Muscle layer of duodenum (tissue), 2 donors: ENCODE results near the gene SPIRE1.
"Not testable (repeated sequence)": the region's sequence is repeated elsewhere in the genome, so short reads cannot be mapped to it uniquely, and the experiment has no call there.

ENCODE experiments used
- H3K27ac ChIP-seq: one replicate; pipeline ENCODE4 v1.7.0; 2013; ENCODE audit warnings: mild to moderate bottlenecking, low read length
- H3K27me3 ChIP-seq: one replicate; pipeline ENCODE4 v1.7.0; 2013; ENCODE audit warnings: low read depth, mild to moderate bottlenecking, control low read depth, low read length
- H3K36me3 ChIP-seq, 2 donors: one replicate each; pipeline ENCODE4 v1.7.0; 2013; ENCODE audit warnings: low read length in 2 of 2, control low read depth in 1 of 2, mild to moderate bottlenecking in 1 of 2; ENCODE audit not compliant: insufficient read depth in 2 of 2, control insufficient read depth in 1 of 2
- H3K4me1 ChIP-seq, 2 donors: one replicate each; pipeline ENCODE4 v1.7.0; 2013; ENCODE audit warnings: low read length in 2 of 2, mild to moderate bottlenecking in 2 of 2, control low read depth in 1 of 2, moderate library complexity in 1 of 2; ENCODE audit not compliant: insufficient read depth in 2 of 2, control insufficient read depth in 1 of 2
- H3K4me3 ChIP-seq, 2 donors: one replicate each; pipeline ENCODE4 v1.7.0; 2013; ENCODE audit warnings: low read length in 2 of 2, low read depth in 1 of 2, mild to moderate bottlenecking in 1 of 2
- H3K9me3 ChIP-seq, 2 donors: one replicate each; pipeline ENCODE4 v1.7.0; 2013; ENCODE audit warnings: low read length in 2 of 2, control low read depth in 1 of 2, mild to moderate bottlenecking in 1 of 2; ENCODE audit not compliant: control insufficient read depth in 1 of 2
- donor health status: healthy.

SPIRE1 gene

DNA sequence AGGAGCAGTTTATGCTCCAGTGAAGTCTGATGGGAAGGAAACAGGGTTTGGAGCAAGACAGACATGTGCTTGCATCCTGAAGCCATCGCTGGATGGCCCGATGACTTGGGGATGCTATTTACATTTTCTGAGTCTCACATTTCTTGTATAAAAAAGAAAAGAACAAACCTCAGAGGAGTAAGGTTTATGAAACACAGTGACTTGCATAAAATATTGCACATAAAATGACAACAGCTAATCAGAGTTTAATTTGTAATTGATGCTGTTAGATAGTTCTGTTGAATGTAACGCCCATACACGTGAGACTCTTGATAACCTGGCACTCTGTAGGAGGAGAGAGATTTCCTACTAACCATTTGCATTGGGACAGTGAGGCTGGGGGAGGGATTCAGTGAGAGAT lies 233.7 kb downstream of the SPIRE1 start:
- peaks cover 0 to 14% of the 10 kb centered on the region in 2 donors for H3K36me3 ChIP-seq
- no peak overlapping the region for H3K27ac ChIP-seq
- no peaks in the 10 kb centered on the region for H3K4me1 ChIP-seq

GRCh38 chr18:12423820-12424219 lies 234.1 kb downstream of the SPIRE1 start:
- Histone ChIP-seq H3K27me3 (no peaks in the 10 kb centered on the region), H3K27ac (no peak overlapping the region), H3K4me1 (no peaks in the 10 kb centered on the region), H3K4me3 (no peak overlapping the region), H3K36me3 (peaks cover 0 to 14% of the 10 kb centered on the region in 2 donors), H3K9me3 (no peaks in the 10 kb centered on the region)

More for the DNA sequence above, 233.7 kb downstream of the SPIRE1 start:
- no peaks in the 10 kb centered on the region for H3K27me3 ChIP-seq
- H3K9me3 ChIP-seq, result no peaks in the 10 kb centered on the region
- H3K4me3 ChIP-seq, result no peak overlapping the region

- H3K27ac ChIP-seq, result no peak overlapping the region
- H3K27me3 ChIP-seq, result no peaks in the 10 kb centered on the region
- no peaks in the 10 kb centered on the region for H3K4me1 ChIP-seq
- no peaks in the 10 kb centered on the region for H3K9me3 ChIP-seq
- no peak overlapping the region for H3K4me3 ChIP-seq
- peaks cover 0 to 14% of the 10 kb centered on the region in 2 donors for H3K36me3 ChIP-seq
Observed at GRCh38 chr18:12423393-12423792, 234.5 kb downstream of the SPIRE1 start.

DNA sequence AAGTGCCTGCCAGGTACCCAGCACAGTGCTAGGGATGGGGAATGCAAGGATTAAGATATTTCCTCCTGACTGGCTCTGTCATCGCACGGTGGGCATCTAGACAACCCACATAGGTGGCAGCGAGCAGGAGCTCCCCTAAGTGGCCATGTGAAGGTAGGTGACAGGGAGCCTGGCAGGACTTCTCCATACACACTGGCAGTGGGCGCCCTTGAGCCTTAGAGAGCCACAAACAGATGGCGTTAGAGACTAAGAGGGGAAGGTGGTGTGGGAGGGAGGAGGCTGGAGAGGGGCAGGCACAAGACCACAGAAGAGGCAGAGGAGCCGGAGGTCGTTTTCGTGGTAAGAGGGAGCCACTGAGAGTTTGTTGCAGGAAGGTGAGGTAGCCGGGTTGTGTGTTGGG lies 235.0 kb downstream of the SPIRE1 start:
- Histone ChIP-seq H3K27ac (no peak overlapping the region), H3K36me3 (peaks cover 0 to 13% of the 10 kb centered on the region in 2 donors), H3K27me3 (no peaks in the 10 kb centered on the region), H3K4me1 (no peaks in the 10 kb centered on the region), H3K9me3 (no peaks in the 10 kb centered on the region), H3K4me3 (no peak overlapping the region)

DNA sequence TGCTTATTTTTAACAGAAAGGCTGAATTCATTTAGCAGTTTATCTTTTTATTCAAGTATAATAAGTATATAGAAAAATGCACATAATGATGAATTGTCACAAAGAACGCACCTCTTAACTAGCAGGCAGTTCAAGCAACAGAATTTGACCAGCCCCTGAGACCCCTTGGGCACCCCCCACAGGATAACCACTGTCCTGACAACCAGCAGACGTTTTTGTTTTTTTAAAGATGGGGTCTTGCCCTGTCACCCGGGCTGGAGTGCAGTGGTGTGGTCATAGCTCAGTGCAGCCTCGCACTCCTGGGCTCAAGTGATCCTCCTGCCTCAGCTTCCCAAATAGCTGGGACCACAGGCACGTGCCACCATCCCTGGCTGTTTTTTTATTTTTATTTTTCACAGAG lies 236.2 kb downstream of the SPIRE1 start:
- Histone ChIP-seq H3K4me1 (no peaks in the 10 kb centered on the region), H3K27ac (no peak overlapping the region), H3K27me3 (no peaks in the 10 kb centered on the region), H3K36me3 (peaks cover 0 to 2% of the 10 kb centered on the region in 2 donors), H3K4me3 (no peak overlapping the region), H3K9me3 (no peaks in the 10 kb centered on the region)

GRCh38 chr18:12420821-12421421 lies 237.0 kb downstream of the SPIRE1 start:
- Histone ChIP-seq H3K4me3 (peak overlapping the region in 1 of 2 donors; percentile 38), H3K27ac (no peak overlapping the region), H3K36me3 (no peaks in the 10 kb centered on the region), H3K4me1 (no peaks in the 10 kb centered on the region), H3K9me3 (no peaks in the 10 kb centered on the region), H3K27me3 (no peaks in the 10 kb centered on the region)

DNA sequence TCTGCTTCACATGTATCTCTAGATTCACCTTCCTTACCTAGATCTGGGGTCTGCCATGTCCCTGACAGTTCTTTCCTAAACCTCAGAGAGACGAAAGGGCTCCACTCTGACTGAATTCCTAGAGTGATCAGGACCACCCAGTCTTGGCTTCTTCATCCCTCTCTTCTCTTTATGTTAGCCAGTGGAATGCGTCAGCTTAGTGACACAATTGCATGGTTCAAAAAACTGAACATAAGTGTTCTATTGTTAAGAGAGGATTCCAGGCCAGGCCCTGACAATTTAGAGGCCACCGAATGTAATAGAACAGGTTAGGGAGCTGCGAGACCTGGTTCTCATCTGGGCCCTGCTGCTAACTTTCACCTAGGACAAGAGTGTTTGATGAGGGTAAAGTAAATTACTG lies 240.2 kb downstream of the SPIRE1 start:
- H3K27me3 ChIP-seq, result no peaks in the 10 kb centered on the region
- no peak overlapping the region for H3K4me3 ChIP-seq
- no peaks in the 10 kb centered on the region for H3K4me1 ChIP-seq
- no peak overlapping the region for H3K27ac ChIP-seq
- H3K9me3 ChIP-seq, result no peaks in the 10 kb centered on the region
- no peaks in the 10 kb centered on the region for H3K36me3 ChIP-seq

DNA sequence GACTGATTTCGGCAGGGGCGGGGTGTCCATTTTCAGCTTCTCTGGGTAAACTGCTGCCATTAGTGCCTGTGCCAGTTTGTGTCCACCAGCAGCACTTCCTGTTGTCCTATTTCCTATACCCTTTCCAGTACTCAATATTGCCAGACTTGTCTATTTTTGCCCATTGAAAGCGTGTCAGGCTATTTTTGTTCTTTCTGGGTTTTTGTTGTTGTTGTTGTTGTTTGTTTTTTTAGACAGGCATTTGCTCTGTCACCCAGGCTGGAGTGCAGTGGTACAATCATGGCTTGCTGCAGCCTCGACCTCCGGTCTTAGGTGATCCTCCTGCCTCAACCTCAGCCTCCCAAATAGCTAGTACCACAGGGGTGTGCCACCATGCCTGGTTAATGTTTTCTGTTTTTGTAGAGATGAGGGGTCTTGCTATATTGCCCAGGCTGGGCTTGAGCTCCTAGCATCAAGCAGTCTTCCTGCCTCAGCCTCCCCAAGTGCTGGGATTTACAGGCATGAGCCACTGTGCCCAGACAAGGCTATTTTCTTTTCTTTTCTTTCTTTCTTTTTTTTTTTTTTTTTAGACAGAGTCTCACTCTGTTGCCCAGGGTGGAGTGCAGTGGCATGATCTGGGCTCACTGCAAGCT lies 241.7 kb downstream of the SPIRE1 start:
- no peaks in the 10 kb centered on the region for H3K36me3 ChIP-seq
- H3K4me3 ChIP-seq, result no peak overlapping the region
- H3K9me3 ChIP-seq, result no peaks in the 10 kb centered on the region
- no peaks in the 10 kb centered on the region for H3K4me1 ChIP-seq
- no peaks in the 10 kb centered on the region for H3K27me3 ChIP-seq
- peak overlapping the region; percentile 39 for H3K27ac ChIP-seq

DNA sequence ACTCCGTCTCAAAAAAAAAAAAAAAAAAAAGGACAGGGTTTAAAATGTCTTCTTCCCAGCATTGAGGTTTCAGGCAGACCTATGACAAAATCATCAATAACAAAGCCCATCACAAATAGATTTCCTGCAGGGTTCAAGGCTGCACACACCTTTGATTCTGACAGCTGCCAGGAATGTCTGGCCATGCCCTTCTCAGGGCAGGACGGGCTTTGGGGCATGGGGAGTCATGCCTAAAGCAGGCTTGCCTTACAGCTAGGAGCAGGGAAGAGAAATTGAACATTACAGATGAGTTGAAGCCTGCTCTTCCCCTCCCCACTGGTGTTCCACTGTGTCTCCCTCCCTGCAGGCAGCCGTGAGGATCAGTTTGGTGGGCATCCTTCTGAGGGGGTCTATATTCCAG lies 246.5 kb downstream of the SPIRE1 start:
- Histone ChIP-seq H3K27ac (no peak overlapping the region), H3K9me3 (no peaks in the 10 kb centered on the region), H3K4me1 (peaks cover 0 to 14% of the 10 kb centered on the region in 2 donors), H3K4me3 (no peak overlapping the region), H3K27me3 (no peaks in the 10 kb centered on the region), H3K36me3 (no peaks in the 10 kb centered on the region)

- H3K36me3 ChIP-seq, H3K4me3 ChIP-seq, H3K9me3 ChIP-seq, H3K27ac ChIP-seq, H3K27me3 ChIP-seq: not testable (repeated sequence)
- H3K4me1 ChIP-seq, result peaks cover 0 to 14% of the 10 kb centered on the region in 2 donors
Observed at GRCh38 chr18:12410747-12411146, 247.2 kb downstream of the SPIRE1 start.

GRCh38 chr18:12410081-12410481 lies 247.8 kb downstream of the SPIRE1 start:
- no peaks in the 10 kb centered on the region for H3K36me3 ChIP-seq
- peaks cover 0 to 14% of the 10 kb centered on the region in 2 donors for H3K4me1 ChIP-seq
- H3K4me3 ChIP-seq, result no peak overlapping the region
- no peaks in the 10 kb centered on the region for H3K9me3 ChIP-seq
- no peak overlapping the region for H3K27ac ChIP-seq
- peaks cover 7% of the 10 kb centered on the region for H3K27me3 ChIP-seq

DNA sequence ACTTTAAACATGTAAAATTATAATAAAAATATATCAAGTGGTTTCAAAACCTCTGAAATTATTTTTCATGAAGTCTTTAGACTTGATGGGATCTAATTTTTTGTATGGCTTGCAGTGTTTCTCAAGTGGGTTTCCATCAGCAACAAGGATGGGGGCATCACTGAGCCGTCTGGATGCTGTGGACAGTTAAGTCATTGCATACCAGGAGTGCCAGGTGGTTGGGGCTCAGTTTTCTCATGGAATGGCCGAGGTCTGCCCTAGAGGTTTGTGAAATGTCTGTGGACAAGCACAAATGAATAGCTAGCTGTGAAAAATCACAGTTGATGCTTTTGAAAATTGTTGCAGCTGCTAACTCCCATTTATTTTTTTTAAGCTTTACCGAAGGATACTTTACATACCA lies 248.4 kb downstream of the SPIRE1 start:
- Histone ChIP-seq H3K27ac (no peak overlapping the region), H3K4me1 (peaks cover 0 to 14% of the 10 kb centered on the region in 2 donors), H3K27me3 (peaks cover 7% of the 10 kb centered on the region), H3K9me3 (no peaks in the 10 kb centered on the region), H3K36me3 (no peaks in the 10 kb centered on the region), H3K4me3 (no peak overlapping the region)
